H1 (cell line): ENCODE measurements around the gene MRPL55. TPM values are rescaled to one million over a fixed set of nuclear protein-coding genes. Genes with fewer than 3 reads are reported as not detected.

ENCODE experiments used
- CTCF ChIA-PET: fragments of 300-600 bp; sonication (Branson Sonifier 250); formaldehyde crosslinking; loops from one replicate; lab custom pipeline; 2021; ENCODE audit not compliant: partially characterized antibody; lab: Charles Lee
- POLR2A ChIA-PET: fragments of 300-600 bp; sonication (Branson Sonifier 250); formaldehyde crosslinking; loops from one replicate; lab custom pipeline; 2021; ENCODE audit warnings: inconsistent platforms; ENCODE audit not compliant: partially characterized antibody; lab: Charles Lee
- DNase-seq, 2 experiments: peaks; one replicate each; pipeline versions ENCODE4 v3.0.0 to v3.0.0-alpha.2; 2010 to 2022; ENCODE audit warnings: low spot score in 2 of 2, low read depth in 1 of 2, mixed read lengths in 1 of 2
- FAIRE-seq: peaks from 2 replicates; lab custom pipeline; 2011; peaks lifted over from hg19 to GRCh38; lab: Jason Lieb, UNC
- H2AFZ ChIP-seq: 2 replicates; pipeline ENCODE4 v1.8.1; 2012; ENCODE audit warnings: low read length, inconsistent platforms
- H2AK5ac ChIP-seq: 2 replicates; pipeline ENCODE4 v1.6.1; 2013; ENCODE audit warnings: low read depth, low read length
- H2BK120ac ChIP-seq: replicated peaks from 2 replicates; pipeline ENCODE3; 2013; ENCODE audit warnings: low read depth, low read length, inconsistent platforms
- H2BK12ac ChIP-seq: 2 replicates; pipeline ENCODE4 v1.6.1; 2013; ENCODE audit warnings: low read depth, low read length
- H2BK15ac ChIP-seq: 2 replicates; pipeline ENCODE4 v1.6.1; 2013; ENCODE audit warnings: low read length
- H2BK20ac ChIP-seq: 2 replicates; pipeline ENCODE4 v1.6.1; 2013; ENCODE audit warnings: low read length
- H2BK5ac ChIP-seq: 2 replicates; pipeline ENCODE4 v1.6.1; 2013; ENCODE audit warnings: low read depth, low read length
- H3K14ac ChIP-seq: 2 replicates; pipeline ENCODE4 v1.6.1; 2013; ENCODE audit warnings: inconsistent platforms; ENCODE audit not compliant: insufficient read length
- H3K18ac ChIP-seq: 2 replicates; pipeline ENCODE4 v1.6.1; 2013; ENCODE audit warnings: low read length; ENCODE audit errors: extremely low read depth
- H3K23ac ChIP-seq: 2 replicates; pipeline ENCODE4 v1.6.1; 2013; ENCODE audit warnings: inconsistent platforms; ENCODE audit not compliant: insufficient read length
- H3K23me2 ChIP-seq: 2 replicates; pipeline ENCODE4 v1.6.1; 2013; ENCODE audit warnings: low read depth, low read length
- H3K27ac ChIP-seq: 2 replicates; pipeline ENCODE4 v1.6.1; 2011; ENCODE audit warnings: low read depth, low read length, inconsistent platforms
- H3K27me3 ChIP-seq, 4 experiments: replicated peaks in 1 of 4; 1 replicate in 1 of 4; 2 replicates in 3 of 4; pipeline versions ENCODE4 v1.6.1 to v1.8.1; 2011 to 2013; ENCODE audit warnings: low read length in 3 of 4, mild to moderate bottlenecking in 3 of 4, inconsistent platforms in 2 of 4, mixed read lengths in 2 of 4, moderate library complexity in 1 of 4; ENCODE audit not compliant: control insufficient read depth in 3 of 4, insufficient read depth in 3 of 4; ENCODE audit errors: extremely low read depth in 1 of 4
- H3K36me3 ChIP-seq, 4 experiments: 2 replicates each; pipeline versions ENCODE4 v1.6.1 to v1.8.1; 2011 to 2013; ENCODE audit warnings: mild to moderate bottlenecking in 4 of 4, low read length in 3 of 4, moderate library complexity in 2 of 4, control low read depth in 1 of 4, inconsistent platforms in 1 of 4; ENCODE audit not compliant: insufficient read depth in 4 of 4, control insufficient read depth in 2 of 4
- H3K4ac ChIP-seq: replicated peaks from 2 replicates; pipeline ENCODE3; 2013; ENCODE audit warnings: low read length, low read depth, mixed read lengths, inconsistent platforms; ENCODE audit not compliant: insufficient read length
- H3K4me1 ChIP-seq, 4 experiments: replicated peaks in 1 of 4; 1 replicate in 1 of 4; 2 replicates in 3 of 4; pipeline versions ENCODE4 v1.6.1 to v1.8.1; 2011 to 2013; ENCODE audit warnings: low read length in 3 of 4, inconsistent platforms in 2 of 4, mixed read lengths in 1 of 4; ENCODE audit not compliant: insufficient read depth in 4 of 4, control insufficient read depth in 3 of 4
- H3K4me2 ChIP-seq, 2 experiments: 2 replicates each; pipeline versions ENCODE4 v1.6.1 to v1.8.1; 2011 to 2013; ENCODE audit warnings: low read depth in 2 of 2, low read length in 2 of 2, control low read depth in 1 of 2, inconsistent platforms in 1 of 2, mild to moderate bottlenecking in 1 of 2; ENCODE audit not compliant: insufficient read depth in 1 of 2
- H3K4me3 ChIP-seq, 4 experiments: fragments of 200-600, 300-600 bp in 1 of 4; sonication (generic), shearing (Covaris generic), sonication (Bioruptor Twin) in 1 of 4; 2 replicates each; pipeline versions ENCODE4 v1.5.1 to v1.8.1; 2011 to 2016; ENCODE audit warnings: low read length in 4 of 4, low read depth in 3 of 4, control low read depth in 2 of 4, inconsistent platforms in 2 of 4, mild to moderate bottlenecking in 2 of 4, mixed read lengths in 1 of 4, moderate library complexity in 1 of 4; ENCODE audit not compliant: insufficient read depth in 2 of 4; ENCODE audit errors: extremely low read depth in 1 of 4
- H3K56ac ChIP-seq: replicated peaks from 2 replicates; pipeline ENCODE3; 2013; ENCODE audit warnings: low read depth, mild to moderate bottlenecking, mixed read lengths, low read length, inconsistent platforms; ENCODE audit not compliant: insufficient read length
- H3K79me1 ChIP-seq: 2 replicates; pipeline ENCODE4 v1.6.1; 2013; ENCODE audit warnings: low read depth, low read length, control low read depth
- H3K79me2 ChIP-seq, 2 experiments: 2 replicates each; pipeline versions ENCODE4 v1.6.1 to v1.8.1; 2012 to 2013; ENCODE audit warnings: low read length in 2 of 2, mild to moderate bottlenecking in 2 of 2, inconsistent platforms in 1 of 2; ENCODE audit not compliant: insufficient read depth in 2 of 2, control insufficient read depth in 1 of 2
- H3K9ac ChIP-seq, 4 experiments: replicated peaks in 1 of 4; 1 replicate in 1 of 4; 2 replicates in 3 of 4; pipeline versions ENCODE4 v1.6.1 to v1.8.1; 2011 to 2013; ENCODE audit warnings: low read depth in 3 of 4, low read length in 3 of 4, control low read depth in 2 of 4, mild to moderate bottlenecking in 2 of 4, moderate library complexity in 2 of 4, inconsistent platforms in 1 of 4; ENCODE audit errors: extremely low read depth in 1 of 4
- H3K9me3 ChIP-seq, 2 experiments: 2 replicates each; pipeline versions ENCODE4 v1.6.1 to v1.8.1; 2012 to 2013; ENCODE audit warnings: mild to moderate bottlenecking in 2 of 2, moderate library complexity in 2 of 2, control low read depth in 1 of 2, inconsistent platforms in 1 of 2, low read depth in 1 of 2, low read length in 1 of 2, mixed read lengths in 1 of 2; ENCODE audit not compliant: insufficient read depth in 2 of 2
- H4K20me1 ChIP-seq, 2 experiments: replicated peaks in 1 of 2; 2 replicates each; pipeline versions ENCODE3 to v1.8.1; 2011 to 2013; ENCODE audit warnings: inconsistent platforms in 2 of 2, low read length in 2 of 2, mild to moderate bottlenecking in 1 of 2; ENCODE audit not compliant: insufficient read depth in 2 of 2, control insufficient read depth in 1 of 2
- H4K5ac ChIP-seq: 2 replicates; pipeline ENCODE4 v1.6.1; 2013; ENCODE audit warnings: low read length, low read depth, mixed read lengths, inconsistent platforms; ENCODE audit not compliant: insufficient read length
- H4K8ac ChIP-seq: 2 replicates; pipeline ENCODE4 v1.8.0; 2013; ENCODE audit warnings: mild to moderate bottlenecking, moderate library complexity, low read length, inconsistent platforms; ENCODE audit not compliant: insufficient read depth; ENCODE audit errors: extremely low read depth
- H4K91ac ChIP-seq: replicated peaks from 2 replicates; pipeline ENCODE3; 2013; ENCODE audit warnings: low read length, mixed read lengths, inconsistent platforms; ENCODE audit not compliant: insufficient read length
- BCL11A ChIP-seq, 2 experiments: IDR thresholded peaks; one replicate each; pipeline ENCODE4 v1.6.1; 2011; ENCODE audit warnings: low read depth in 2 of 2, low read length in 2 of 2, mild to moderate bottlenecking in 2 of 2
- CHD1 ChIP-seq: IDR thresholded peaks from 2 replicates; pipeline ENCODE4 v1.6.1; 2012; ENCODE audit warnings: low read depth, low read length, improper control_type of control experiment
- JUN ChIP-seq: IDR thresholded peaks from 2 replicates; pipeline ENCODE4 v1.6.1; 2011; ENCODE audit warnings: low read depth, mild to moderate bottlenecking, improper control_type of control experiment, low read length
- MAFK ChIP-seq: IDR thresholded peaks from 2 replicates; pipeline ENCODE4 v1.6.1; 2012; ENCODE audit warnings: low read depth, mild to moderate bottlenecking, improper control_type of control experiment, low read length
- NANOG ChIP-seq: IDR thresholded peaks from 2 replicates; pipeline ENCODE4 v1.6.1; 2011; ENCODE audit warnings: low read length, low read depth, mild to moderate bottlenecking, inconsistent platforms; ENCODE audit not compliant: insufficient read depth, poor library complexity, severe bottlenecking
- POLR2A ChIP-seq, 2 experiments: IDR thresholded peaks; 1 replicate in 1 of 2; 2 replicates in 1 of 2; pipeline ENCODE4 v1.6.1; 2011; ENCODE audit warnings: low read depth in 2 of 2, low read length in 2 of 2, mild to moderate bottlenecking in 2 of 2; ENCODE audit errors: control extremely low read depth in 1 of 2
- SIN3A ChIP-seq, 2 experiments: IDR thresholded peaks in 1 of 2; conservative IDR thresholded peaks in 1 of 2; 2 replicates each; pipeline ENCODE4 v1.6.1; 2011 to 2012; ENCODE audit warnings: low read length in 2 of 2, improper control_type of control experiment in 1 of 2, low read depth in 1 of 2, mild to moderate bottlenecking in 1 of 2
- SIRT6 ChIP-seq: IDR thresholded peaks from one replicate; pipeline ENCODE4 v1.7.1; 2012; ENCODE audit warnings: low read length, inconsistent platforms
- SP1 ChIP-seq: IDR thresholded peaks from 2 replicates; pipeline ENCODE4 v1.6.1; 2011; ENCODE audit warnings: low read depth, low read length
- SRF ChIP-seq: IDR thresholded peaks from 2 replicates; pipeline ENCODE4 v1.6.1; 2011; ENCODE audit warnings: mild to moderate bottlenecking, low read depth, low read length, moderate library complexity
- TAF7 ChIP-seq: optimal IDR thresholded peaks from 2 replicates; pipeline ENCODE3; 2011; ENCODE audit warnings: low read depth, mild to moderate bottlenecking, inconsistent platforms, low read length, moderate library complexity, borderline replicate concordance
- TCF12 ChIP-seq: IDR thresholded peaks from 2 replicates; pipeline ENCODE4 v1.6.1; 2011; ENCODE audit warnings: low read depth, mild to moderate bottlenecking, low read length
- USF2 ChIP-seq: IDR thresholded peaks from 2 replicates; pipeline ENCODE4 v1.6.1; 2011; ENCODE audit warnings: low read length, improper control_type of control experiment
- WGBS, 2 experiments: shearing (Covaris generic) in 1 of 2; methylation state at CpG; one replicate each; pipeline versions ENCODE4 v1.1.6 to v1.1.7; 2013 to 2015; ENCODE audit warnings: low lambda C conversion rate in 2 of 2, mixed read lengths in 2 of 2, inconsistent platforms in 1 of 2, low coverage in 1 of 2, missing lambda C conversion rate in 1 of 2; ENCODE audit not compliant: insufficient replicate concordance in 2 of 2, insufficient coverage in 1 of 2, insufficient read length in 1 of 2; ENCODE audit errors: extremely low coverage in 1 of 2, missing lambda C conversion rate in 1 of 2; 5-methylcytosine and 5-hydroxymethylcytosine counted together
- polyA plus RNA-seq, 7 experiments: library from polyadenylated mRNA; depleted of rRNA in 3 of 7; stranded (reverse) in 5 of 7; unstranded in 2 of 7; fragments of >200 nt in 5 of 7; fragments of 200-250 nt in 2 of 7; gene quantifications; 1 replicate in 5 of 7; 2 replicates in 1 of 7; 4 replicates in 1 of 7; pipeline versions ENCODE4 v1.2.1 to v1.2.3, GENCODE V29; 2011 to 2013; ENCODE audit warnings: missing spikeins in 2 of 7, mixed read lengths in 2 of 7
- total RNA-seq: library from RNA; stranded (reverse); fragmentation: NEBNext Ultra II Directional; extraction: Animal tissue kit (Norgen Biotek cat#: 25700); gene quantifications from 2 replicates; pipeline ENCODE4 v1.2.1, GENCODE V29; 2021

The MRPL55 gene
- total and polyA plus RNA-seq, 2 of the 8 experiments (the other 6 are each of a cell fraction or from before 2014, with no cell fraction given), result 59.0 to 244 TPM

DNA sequence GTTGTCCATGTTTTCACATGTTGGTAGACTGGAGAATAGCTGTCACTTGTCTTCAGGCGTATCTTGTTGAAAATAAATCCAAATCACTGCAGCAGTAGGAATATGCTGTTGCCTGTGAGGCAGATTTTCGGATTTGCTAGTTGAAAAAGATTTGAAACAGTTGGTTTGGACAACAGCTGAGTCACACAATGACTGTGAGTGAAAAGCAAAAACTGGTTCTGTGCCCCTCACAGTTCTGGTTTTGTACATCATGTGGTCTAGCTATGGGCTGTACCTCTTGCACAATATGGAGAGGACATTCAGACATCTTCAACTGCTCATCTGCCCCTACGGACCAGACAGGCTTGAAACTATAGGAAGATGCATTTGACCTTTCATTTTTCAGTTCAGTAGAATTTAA lies 24.8 kb downstream of the MRPL55 start:
- POLR2A ChIA-PET, result interaction anchor here (0.7 to 4.3 kb wide), 6 partner anchors 8 to 24 kb away, joined by 4 to 27 read pairs (median 6); no protein-coding TSS in a partner anchor
- TF ChIP-seq POLR2A (IDR thresholded peaks at IDR 0.05; ENCODE audit: control extremely low read depth in 1 of 2, low read depth in 2 of 2, low read length in 2 of 2) (no peak), TCF12 (no peak), NANOG (no peak), BCL11A (IDR thresholded peaks at IDR 0.05; ENCODE audit: low read depth in 2 of 2, low read length in 2 of 2) (no peak), SRF (no peak), MAFK (no peak), SIRT6 (no peak), USF2 (no peak), SIN3A (conservative IDR thresholded peaks at IDR 0.05 in 1 of 2, IDR thresholded peaks at IDR 0.05 in 1 of 2; ENCODE audit: low read depth in 1 of 2, low read length in 2 of 2) (no peak), CHD1 (no peak), JUN (no peak), SP1 (no peak), TAF7 (no peak)

More for the DNA sequence above, 24.8 kb downstream of the MRPL55 start:
- H2AFZ ChIP-seq, result no peak overlapping the region
- no peak overlapping the region for H3K56ac ChIP-seq
- no peak overlapping the region for H4K8ac ChIP-seq
- no peak overlapping the region for H2BK20ac ChIP-seq
- no peak overlapping the region for H4K91ac ChIP-seq
- H3K27ac ChIP-seq, result no peak overlapping the region; the same call in 1 of the 2 replicates
- DNase-seq (no peak), FAIRE-seq (no peak)
- H3K23me2 ChIP-seq, result peaks cover 15% of the 10 kb centered on the region
- H3K4me2 ChIP-seq, result peak overlapping the region; percentile 73 to 92
- no peak overlapping the region; the same call in 1 of the 2 replicates for H2BK12ac ChIP-seq
- H3K9me3 ChIP-seq, result no peaks in the 10 kb centered on the region
- H2BK5ac ChIP-seq, result no peak overlapping the region
- no peak overlapping the region for H3K14ac ChIP-seq
- no peak overlapping the region for H2BK120ac ChIP-seq
- H3K27me3 ChIP-seq, result peaks cover 0 to 6% (median 5%) of the 10 kb centered on the region in 4 experiments; a peak in 3 of 7 replicates
- H2AK5ac ChIP-seq, result no peak overlapping the region
- H4K5ac ChIP-seq, result no peak overlapping the region
- H3K9ac ChIP-seq, result peak overlapping the region in 2 of 4 experiments; percentile 90 to 91; a peak in 3 of 7 replicates
- CTCF ChIA-PET, result interaction anchor here (1.3 to 2.2 kb wide), 3 partner anchors 8 to 84 kb away, joined by 3 to 8 read pairs (median 7); no protein-coding TSS in a partner anchor
- H3K79me1 ChIP-seq, result peaks cover 20% of the 10 kb centered on the region
- H3K23ac ChIP-seq, result no peak overlapping the region
- peaks cover 64 to 66% of the 10 kb centered on the region in 2 experiments for H3K79me2 ChIP-seq
- no peak overlapping the region for H2BK15ac ChIP-seq
- H4K20me1 ChIP-seq, result peaks cover 46 to 62% of the 10 kb centered on the region in 2 experiments
- peak overlapping the region; percentile 91 to 99 (median 95); a peak in 7 of 8 replicates for H3K4me3 ChIP-seq
- 83% methylated on average over 3 of the region's 3 CpGs; no CpG with 5 or more reads in 1 of the 2 experiments for WGBS, 2 experiments
- H3K18ac ChIP-seq, result no peak overlapping the region
- H3K4me1 ChIP-seq, result peaks cover 7 to 22% (median 10%) of the 10 kb centered on the region in 4 experiments
- no peak overlapping the region for H3K4ac ChIP-seq
- no peaks in the 10 kb centered on the region for H3K36me3 ChIP-seq
